Stomach (tissue), 9 donors: ENCODE data around the gene NIN. TPM values are rescaled to one million over a fixed set of nuclear protein-coding genes. Genes with fewer than 3 reads are reported as not detected.
"Not testable (repeated sequence)": the region's sequence is repeated elsewhere in the genome, so short reads cannot be mapped to it uniquely, and the experiment has no call there.

Experiments used
- DNase-seq, 2 donors: peaks; one replicate each; pipeline versions ENCODE4 v3.0.0 to v3.0.0-alpha.2; 2013 to 2019
- H3K27ac ChIP-seq, 5 donors: fragments of 200-600 bp in 4 of 5; sonication (generic) in 4 of 5; one replicate each; pipeline ENCODE4 v1.5.1; 2013 to 2019; ENCODE audit warnings: mild to moderate bottlenecking in 1 of 5, moderate library complexity in 1 of 5
- H3K27me3 ChIP-seq, 3 donors: fragments of 200-600 bp; sonication (generic); one replicate each; pipeline ENCODE4 v1.5.1; 2017 to 2019; ENCODE audit warnings: mixed run types in 1 of 3
- H3K36me3 ChIP-seq, 4 donors: fragments of 200-600 bp; sonication (generic); 1 replicate in 3 of 4; 2 replicates in 1 of 4; pipeline ENCODE4 v1.5.1; 2016 to 2019
- H3K4me1 ChIP-seq, 4 donors: fragments of 200-600 bp; sonication (generic); one replicate each; pipeline ENCODE4 v1.5.1; 2016 to 2019
- H3K4me3 ChIP-seq, 4 donors: fragments of 200-600 bp; sonication (generic) in 3 of 4; one replicate each; pipeline ENCODE4 v1.5.1; 2016 to 2019; ENCODE audit warnings: mild to moderate bottlenecking in 1 of 4
- H3K9me3 ChIP-seq, 4 donors: fragments of 200-600 bp; sonication (generic); one replicate each; pipeline ENCODE4 v1.5.1; 2016 to 2019
- CTCF ChIP-seq, 7 experiments: fragments of 450-650 bp in 4 of 7; fragments of 200-600 bp in 3 of 7; sonication (generic) in 3 of 7; IDR thresholded peaks; one replicate each; pipeline ENCODE4 v1.5.1; 2016 to 2019; ENCODE audit warnings: antibody characterized with exemption in 7 of 7, control low read depth in 2 of 7, mild to moderate bottlenecking in 1 of 7
- EP300 ChIP-seq: sonication (generic); formaldehyde crosslinking; IDR thresholded peaks from one replicate; pipeline ENCODE4 v1.6.1; 2017; ENCODE audit warnings: antibody characterized with exemption
- POLR2A ChIP-seq, 4 donors: fragments of 450-650 bp; IDR thresholded peaks; one replicate each; pipeline ENCODE4 v1.6.1; 2016; ENCODE audit warnings: antibody characterized with exemption in 4 of 4, control low read depth in 2 of 4, mild to moderate bottlenecking in 1 of 4, moderate library complexity in 1 of 4
- POLR2AphosphoS5 ChIP-seq, 3 donors: sonication (generic); formaldehyde crosslinking; IDR thresholded peaks; one replicate each; pipeline ENCODE4 v1.6.1; 2016; ENCODE audit warnings: antibody characterized with exemption in 3 of 3
- WGBS, 5 donors: extraction: QIAGEN DNeasy Blood & Tissue Kit in 3 of 5; methylation state at CpG; one replicate each; pipeline versions ENCODE4 v1.1.5 to v1.1.7; 2013 to 2018; 5-methylcytosine and 5-hydroxymethylcytosine counted together
- intact Hi-C: fragments of 100-400 bp; cut with DNase I; formaldehyde crosslinking; loops from one replicate; pipeline ENCODE4 v1.15.1; 2023; ENCODE audit warnings: low total_unique reads
- polyA plus RNA-seq, 3 donors: library from polyadenylated mRNA; stranded (reverse); fragments of 200-250 nt; gene quantifications; one replicate each; pipeline ENCODE4 v1.2.3, GENCODE V29; 2013
- total RNA-seq, 5 donors: library from RNA; depleted of rRNA; stranded (reverse); fragments of >200 nt; gene quantifications; one replicate each; pipeline versions ENCODE4 v1.1.0 to v1.2.3, GENCODE V29; 2014 to 2016
- donor health status: healthy with polysubstance abuse.
- donor health status: Bipolar disorder and iron deficiency.
- donor health status: healthy.

NIN gene
- total and polyA plus RNA-seq, 8 donors: 5.3 to 70.5 (median 20.5) TPM

GRCh38 chr14:50697659-50698290 is 133.2 kb downstream of the NIN start:
- Histone ChIP-seq H3K27ac (no peak overlapping the region), H3K36me3 (no peaks in the 10 kb centered on the region), H3K4me3 (no peak overlapping the region), H3K9me3 (peaks cover 0 to 9% (median 3%) of the 10 kb centered on the region in 4 donors), H3K4me1 (no peaks in the 10 kb centered on the region), H3K27me3 (peaks cover 0 to 9% (median 0%) of the 10 kb centered on the region in 3 donors)
- TF ChIP-seq EP300 (no peak), POLR2A (IDR thresholded peaks at IDR 0.05) (no peak), POLR2AphosphoS5 (IDR thresholded peaks at IDR 0.05) (no peak), CTCF (IDR thresholded peaks at IDR 0.05) (no peak)
- intact Hi-C loops: no loop called here
- no peak for DNase-seq
- WGBS, 5 donors: 66 to 71% (median 70%) methylated on average over 4 of the region's 4 CpGs

GRCh38 chr14:50694260-50694659 is 136.7 kb downstream of the NIN start:
- H3K27me3 ChIP-seq: not testable (repeated sequence)

GRCh38 chr14:50688875-50689274 is 142.1 kb downstream of the NIN start:
- Histone ChIP-seq H3K27ac (no peak overlapping the region), H3K27me3 (no peaks in the 10 kb centered on the region), H3K36me3 (no peaks in the 10 kb centered on the region), H3K4me1 (no peaks in the 10 kb centered on the region), H3K9me3 (peaks cover 0 to 2% (median 0%) of the 10 kb centered on the region in 4 donors), H3K4me3 (no peak overlapping the region)
- no peak for DNase-seq
- intact Hi-C loops: loop anchor here (5.0 kb wide), 1 partner anchor 238 kb away; no protein-coding TSS in a partner anchor
- TF ChIP-seq EP300 (no peak), CTCF (IDR thresholded peaks at IDR 0.05) (no peak), POLR2A (IDR thresholded peaks at IDR 0.05) (no peak), POLR2AphosphoS5 (IDR thresholded peaks at IDR 0.05) (no peak)
- 88 to 100% (median 97%) methylated on average over 1 of the region's 1 CpG for WGBS, 5 donors

More at GRCh38 chr14:50694260-50694659, 136.7 kb downstream of the NIN start:
- H3K27ac ChIP-seq, DNase-seq, H3K9me3 ChIP-seq, H3K4me1 ChIP-seq, H3K4me3 ChIP-seq, intact Hi-C loops, H3K36me3 ChIP-seq: not testable (repeated sequence)
- 80 to 100% (median 95%) methylated on average over 3 of the region's 3 CpGs for WGBS, 5 donors

- intact Hi-C loops: no loop called here
- Histone ChIP-seq H3K27me3 (no peaks in the 10 kb centered on the region), H3K9me3 (no peaks in the 10 kb centered on the region), H3K27ac (no peak overlapping the region), H3K36me3 (no peaks in the 10 kb centered on the region), H3K4me3 (no peak overlapping the region), H3K4me1 (peaks cover 9 to 34% (median 15%) of the 10 kb centered on the region in 4 donors)
- TF ChIP-seq POLR2AphosphoS5 (IDR thresholded peaks at IDR 0.05) (no peak), POLR2A (IDR thresholded peaks at IDR 0.05) (no peak), EP300 (no peak), CTCF (IDR thresholded peaks at IDR 0.05) (no peak)
- no peak for DNase-seq
Measured at GRCh38 chr14:50679674-50680073, 151.3 kb downstream of the NIN start.

- Histone ChIP-seq H3K27ac (peak overlapping the region in 3 of 5 donors; percentile 16 to 40 (median 39)), H3K9me3 (no peaks in the 10 kb centered on the region), H3K4me1 (peaks cover 9 to 34% (median 15%) of the 10 kb centered on the region in 4 donors), H3K4me3 (no peak overlapping the region), H3K36me3 (no peaks in the 10 kb centered on the region), H3K27me3 (no peaks in the 10 kb centered on the region)
- TF ChIP-seq POLR2A (IDR thresholded peaks at IDR 0.05): no peak
- intact Hi-C loops: no loop called here
- 58 to 76% (median 66%) methylated on average over 5 of the region's 5 CpGs for WGBS, 5 donors
- no peak for DNase-seq
Measured at GRCh38 chr14:50678163-50678562, 152.8 kb downstream of the NIN start.
